HG03571 (cell line): ENCODE measurements around the gene FOXJ3.

Source experiments
- ATAC-seq: cut with Tn5 transposase; IDR thresholded peaks from one replicate; pipeline ENCODE4 v1.9.1; 2021; ENCODE audit not compliant: unreplicated experiment

Gene FOXJ3

GRCh38 chr1:42170779-42171621 lies 164.0 kb downstream of the FOXJ3 start:
- no peak for ATAC-seq

GRCh38 chr1:42168763-42169162 lies 166.3 kb downstream of the FOXJ3 start:
- ATAC-seq = no peak

- no peak for ATAC-seq
These were observed 166.7 kb downstream of the FOXJ3 start for GRCh38 chr1:42168391-42168670.

GRCh38 chr1:42167611-42168390 lies 167.2 kb downstream of the FOXJ3 start:
- ATAC-seq = no peak

GRCh38 chr1:42165511-42166210 lies 169.4 kb downstream of the FOXJ3 start:
- no peak for ATAC-seq

GRCh38 chr1:42164551-42165420 lies 170.2 kb downstream of the FOXJ3 start, which contains the start of gene GUCA2A:
Gene GUCA2A (minus strand): TSS chr1:42164745. CDS start chr1:42164712, 33 bp downstream.
- ATAC-seq = no peak

GRCh38 chr1:42163536-42164503 lies 171.2 kb downstream of the FOXJ3 start:
- no peak for ATAC-seq

GRCh38 chr1:42163114-42163513 lies 171.9 kb downstream of the FOXJ3 start:
- no peak for ATAC-seq

GRCh38 chr1:42162181-42162580 lies 172.9 kb downstream of the FOXJ3 start:
- ATAC-seq = no peak

GRCh38 chr1:42158189-42158588 lies 176.8 kb downstream of the FOXJ3 start:
- no peak for ATAC-seq

GRCh38 chr1:42157667-42158066 lies 177.4 kb downstream of the FOXJ3 start:
- ATAC-seq = no peak

- ATAC-seq = no peak
These were observed 179.7 kb downstream of the FOXJ3 start for GRCh38 chr1:42155362-42155761.

GRCh38 chr1:42154685-42155084 lies 180.3 kb downstream of the FOXJ3 start:
- ATAC-seq = no peak

- ATAC-seq = no peak
These were observed 181.4 kb downstream of the FOXJ3 start for GRCh38 chr1:42153624-42154023.

- ATAC-seq = no peak
These were observed 182.0 kb downstream of the FOXJ3 start, which contains the start of gene GUCA2B for GRCh38 chr1:42152907-42153600. Gene GUCA2B (plus strand): TSS chr1:42153410. CDS start chr1:42153451, 41 bp downstream.

- no peak for ATAC-seq
These were observed 182.9 kb downstream of the FOXJ3 start for GRCh38 chr1:42152119-42152518.

- ATAC-seq = no peak
These were observed 184.4 kb downstream of the FOXJ3 start for GRCh38 chr1:42150651-42151050.

GRCh38 chr1:42148166-42148565 lies 186.9 kb downstream of the FOXJ3 start:
- ATAC-seq = no peak
